ENCODE measurements around the gene INCENP.
"Not testable (repeated sequence)": the region's sequence is repeated elsewhere in the genome, so short reads cannot be mapped to it uniquely, and the experiment has no call there.

The INCENP gene

GRCh38 chr11:62169448-62169847 lies 45.6 kb downstream of the INCENP start:
- ATAC-seq (no peak), DNase-seq (ENCODE audit: low spot score in 2 of 2) (no peak)
- Mint-ChIP-seq H3K9me3 (no peaks in the 10 kb centered on the region), H3K4me3 (no peak overlapping the region), H3K27ac (no peak overlapping the region), H3K4me1 (no peaks in the 10 kb centered on the region), H3K36me3 (no peaks in the 10 kb centered on the region)

GRCh38 chr11:62169935-62170334 lies 46.1 kb downstream of the INCENP start:
- Mint-ChIP-seq H3K27ac (no peak overlapping the region), H3K36me3 (no peaks in the 10 kb centered on the region), H3K9me3 (no peaks in the 10 kb centered on the region), H3K4me1 (no peaks in the 10 kb centered on the region), H3K4me3 (no peak overlapping the region)
- ATAC-seq (no peak), DNase-seq (ENCODE audit: low spot score in 2 of 2) (no peak)

- Mint-ChIP-seq H3K4me1 (no peaks in the 10 kb centered on the region), H3K36me3 (no peaks in the 10 kb centered on the region), H3K4me3 (no peak overlapping the region), H3K9me3 (no peaks in the 10 kb centered on the region), H3K27ac (no peak overlapping the region)
- DNase-seq (ENCODE audit: low spot score in 2 of 2) (peak; percentile 54 to 86), ATAC-seq (peak; percentile 71)
Observed at GRCh38 chr11:62171261-62171723, 47.5 kb downstream of the INCENP start.

- H3K4me3 Mint-ChIP-seq, result no peak overlapping the region
- ATAC-seq (no peak), DNase-seq (ENCODE audit: low spot score in 2 of 2) (no peak)
- no peaks in the 10 kb centered on the region for H3K36me3 Mint-ChIP-seq
- no peak overlapping the region for H3K27ac Mint-ChIP-seq
- no peaks in the 10 kb centered on the region for H3K9me3 Mint-ChIP-seq
- H3K4me1 Mint-ChIP-seq, result no peaks in the 10 kb centered on the region
Observed at GRCh38 chr11:62172294-62172693, 48.5 kb downstream of the INCENP start.

- H3K4me1 Mint-ChIP-seq, result no peaks in the 10 kb centered on the region
- no peak overlapping the region for H3K27ac Mint-ChIP-seq
- no peak for DNase-seq (ENCODE audit: low spot score in 2 of 2)
- no peak for ATAC-seq
- no peak overlapping the region for H3K4me3 Mint-ChIP-seq
- no peaks in the 10 kb centered on the region for H3K9me3 Mint-ChIP-seq
- no peaks in the 10 kb centered on the region for H3K36me3 Mint-ChIP-seq
Observed at GRCh38 chr11:62176766-62177165, 53.0 kb downstream of the INCENP start.

GRCh38 chr11:62179995-62180394 lies 56.2 kb downstream of the INCENP start:
- no peaks in the 10 kb centered on the region for H3K4me1 Mint-ChIP-seq
- no peaks in the 10 kb centered on the region for H3K9me3 Mint-ChIP-seq
- no peaks in the 10 kb centered on the region for H3K36me3 Mint-ChIP-seq
- ATAC-seq (no peak), DNase-seq (ENCODE audit: low spot score in 2 of 2) (no peak)
- H3K4me3 Mint-ChIP-seq, result no peak overlapping the region
- no peak overlapping the region for H3K27ac Mint-ChIP-seq

- H3K36me3 Mint-ChIP-seq, result no peaks in the 10 kb centered on the region
- no peaks in the 10 kb centered on the region for H3K9me3 Mint-ChIP-seq
- no peak overlapping the region for H3K4me3 Mint-ChIP-seq
- no peaks in the 10 kb centered on the region for H3K4me1 Mint-ChIP-seq
- ATAC-seq (no peak), DNase-seq (ENCODE audit: low spot score in 2 of 2) (no peak)
- no peak overlapping the region for H3K27ac Mint-ChIP-seq
Observed at GRCh38 chr11:62181097-62181496, 57.3 kb downstream of the INCENP start.

GRCh38 chr11:62182147-62182891 lies 58.5 kb downstream of the INCENP start:
- ATAC-seq, result no peak
- no peaks in the 10 kb centered on the region for H3K9me3 Mint-ChIP-seq
- no peaks in the 10 kb centered on the region for H3K36me3 Mint-ChIP-seq
- no peak overlapping the region for H3K27ac Mint-ChIP-seq
- H3K4me1 Mint-ChIP-seq, result no peaks in the 10 kb centered on the region
- H3K4me3 Mint-ChIP-seq, result no peak overlapping the region
- DNase-seq (ENCODE audit: low spot score in 2 of 2), result no peak

GRCh38 chr11:62186195-62186594 lies 62.4 kb downstream of the INCENP start:
- ATAC-seq (no peak), DNase-seq (ENCODE audit: low spot score in 2 of 2) (no peak)
- Mint-ChIP-seq H3K9me3 (no peaks in the 10 kb centered on the region), H3K4me1 (no peaks in the 10 kb centered on the region), H3K27ac (no peak overlapping the region), H3K36me3 (no peaks in the 10 kb centered on the region), H3K4me3 (no peak overlapping the region)

GRCh38 chr11:62190011-62190410 lies 66.2 kb downstream of the INCENP start, which contains the start of gene SCGB1D1:
Gene SCGB1D1, plus strand, starts transcription at chr11:62190216. Its CDS starts 69 bp downstream, at chr11:62190285.
- no peaks in the 10 kb centered on the region for H3K36me3 Mint-ChIP-seq
- no peak within 1 kb of the TSS for H3K27ac Mint-ChIP-seq
- no peaks in the 10 kb centered on the region for H3K4me1 Mint-ChIP-seq
- H3K4me3 Mint-ChIP-seq, result no peak within 1 kb of the TSS
- DNase-seq (ENCODE audit: low spot score in 2 of 2), result no peak
- no peak for ATAC-seq
- H3K9me3 Mint-ChIP-seq, result no peaks in the 10 kb centered on the region

GRCh38 chr11:62193952-62194351 lies 70.1 kb downstream of the INCENP start:
- ATAC-seq (no peak), DNase-seq (ENCODE audit: low spot score in 2 of 2) (no peak)
- no peaks in the 10 kb centered on the region for H3K36me3 Mint-ChIP-seq
- no peak overlapping the region for H3K27ac Mint-ChIP-seq
- H3K9me3 Mint-ChIP-seq, result no peaks in the 10 kb centered on the region
- H3K4me3 Mint-ChIP-seq, result no peak overlapping the region
- H3K4me1 Mint-ChIP-seq, result no peaks in the 10 kb centered on the region

GRCh38 chr11:62195010-62195409 lies 71.2 kb downstream of the INCENP start:
- not testable (repeated sequence) for ATAC-seq; H3K4me3 Mint-ChIP-seq; H3K36me3 Mint-ChIP-seq; H3K9me3 Mint-ChIP-seq; H3K4me1 Mint-ChIP-seq; DNase-seq (ENCODE audit: low spot score in 2 of 2); H3K27ac Mint-ChIP-seq

GRCh38 chr11:62195945-62196344 lies 72.1 kb downstream of the INCENP start:
- H3K9me3 Mint-ChIP-seq, result no peaks in the 10 kb centered on the region
- no peak overlapping the region for H3K4me3 Mint-ChIP-seq

GRCh38 chr11:62197400-62197799 lies 73.6 kb downstream of the INCENP start:
- not testable (repeated sequence) for H3K27ac Mint-ChIP-seq; DNase-seq (ENCODE audit: low spot score in 2 of 2); H3K9me3 Mint-ChIP-seq; H3K36me3 Mint-ChIP-seq; ATAC-seq; H3K4me3 Mint-ChIP-seq; H3K4me1 Mint-ChIP-seq

More at GRCh38 chr11:62195945-62196344, 72.1 kb downstream of the INCENP start:
- Mint-ChIP-seq H3K4me1 (no peaks in the 10 kb centered on the region), H3K27ac (no peak overlapping the region), H3K36me3 (no peaks in the 10 kb centered on the region)
- ATAC-seq (no peak), DNase-seq (ENCODE audit: low spot score in 2 of 2) (no peak)

- no peaks in the 10 kb centered on the region for H3K9me3 Mint-ChIP-seq
- no peaks in the 10 kb centered on the region for H3K4me1 Mint-ChIP-seq
- no peak overlapping the region for H3K27ac Mint-ChIP-seq
- ATAC-seq, result no peak
- no peak overlapping the region for H3K4me3 Mint-ChIP-seq
- H3K36me3 Mint-ChIP-seq, result no peaks in the 10 kb centered on the region
- DNase-seq (ENCODE audit: low spot score in 2 of 2), result no peak
Observed at GRCh38 chr11:62201376-62201775, 77.6 kb downstream of the INCENP start.
